Measurements from ENCODE around the gene PHLDB2.

- TF ChIP-seq ELK1 (IDR thresholded peaks at IDR 0.05; ENCODE audit: borderline replicate concordance, low read depth, low read length) = no peak
- TF ChIP-seq CTCF (conservative IDR thresholded peaks at IDR 0.05; ENCODE audit: low read depth, low read length) = no peak
- no peak for TF ChIP-seq CEBPB (IDR thresholded peaks at IDR 0.05; ENCODE audit: low read depth, low read length)
- no peak for TF ChIP-seq POLR2A (IDR thresholded peaks at IDR 0.05; ENCODE audit: low read depth, low read length)
Measured at GRCh38 chr3:111872979-111873378, 13.9 kb downstream of the PHLDB2 start.

Measured in IMR-90 (cell line).